Spleen (tissue), 11 donors: ENCODE results near the gene TNFRSF25. TPM values are rescaled to one million over a fixed set of nuclear protein-coding genes. Genes with fewer than 3 reads are reported as not detected.

Source experiments
- DNase-seq: peaks from one replicate; pipeline ENCODE4 v3.0.0-alpha.2; 2020
- H3K27ac ChIP-seq, 8 donors: fragments of 200-600 bp; sonication (generic) in 7 of 8; 1 replicate in 4 of 8; 2 replicates in 4 of 8; pipeline versions ENCODE4 v1.5.0 to v1.8.0; 2016 to 2021; ENCODE audit warnings: inconsistent platforms in 4 of 8, mild to moderate bottlenecking in 4 of 8, moderate library complexity in 1 of 8
- H3K27me3 ChIP-seq, 7 donors: fragments of 200-600 bp; sonication (generic) in 6 of 7; replicated peaks in 1 of 7; 1 replicate in 4 of 7; 2 replicates in 3 of 7; pipeline versions ENCODE4 v1.5.0 to v1.8.0; 2016 to 2021; ENCODE audit warnings: inconsistent platforms in 3 of 7, mild to moderate bottlenecking in 1 of 7
- H3K36me3 ChIP-seq, 6 donors: fragments of 200-600 bp; sonication (generic) in 5 of 6; 1 replicate in 4 of 6; 2 replicates in 2 of 6; pipeline versions ENCODE4 v1.5.0 to v1.8.0; 2016 to 2021; ENCODE audit warnings: inconsistent platforms in 2 of 6
- H3K4me1 ChIP-seq, 6 donors: fragments of 200-600 bp; sonication (generic) in 5 of 6; 1 replicate in 3 of 6; 2 replicates in 3 of 6; pipeline versions ENCODE4 v1.5.0 to v1.8.0; 2016 to 2021; ENCODE audit warnings: inconsistent platforms in 3 of 6
- H3K4me3 ChIP-seq, 8 donors: fragments of 200-600 bp; sonication (generic) in 7 of 8; 1 replicate in 4 of 8; 2 replicates in 4 of 8; pipeline versions ENCODE4 v1.5.0 to v1.8.0; 2016 to 2021; ENCODE audit warnings: inconsistent platforms in 4 of 8, mild to moderate bottlenecking in 4 of 8, moderate library complexity in 2 of 8
- H3K9me3 ChIP-seq, 8 donors: fragments of 200-600 bp; sonication (generic) in 7 of 8; 1 replicate in 4 of 8; 2 replicates in 4 of 8; pipeline versions ENCODE4 v1.5.0 to v1.8.0; 2016 to 2021; ENCODE audit warnings: inconsistent platforms in 4 of 8
- CTCF ChIP-seq, 11 experiments: fragments of 200-600 bp in 7 of 11; fragments of 450-650 bp in 4 of 11; sonication (generic) in 4 of 11; IDR thresholded peaks in 8 of 11; conservative IDR thresholded peaks in 3 of 11; 1 replicate in 7 of 11; 2 replicates in 4 of 11; pipeline versions ENCODE4 v1.4.0 to v1.8.0; 2016 to 2021; ENCODE audit warnings: antibody characterized with exemption in 11 of 11, inconsistent platforms in 4 of 11, mild to moderate bottlenecking in 1 of 11
- POLR2A ChIP-seq, 3 donors: fragments of 450-650 bp; IDR thresholded peaks; one replicate each; pipeline ENCODE4 v1.5.1; 2017; ENCODE audit warnings: antibody characterized with exemption in 3 of 3, mild to moderate bottlenecking in 1 of 3
- POLR2AphosphoS5 ChIP-seq, 3 donors: sonication (generic); formaldehyde crosslinking; IDR thresholded peaks; one replicate each; pipeline ENCODE4 v1.5.1; 2017; ENCODE audit warnings: antibody characterized with exemption in 3 of 3
- WGBS, 5 donors: extraction: QIAGEN DNeasy Blood & Tissue Kit in 3 of 5; methylation state at CpG; one replicate each; pipeline versions ENCODE4 v1.1.5 to v1.1.7; 2013 to 2018; 5-methylcytosine and 5-hydroxymethylcytosine counted together
- intact Hi-C: fragments of 100-400 bp; cut with DNase I; formaldehyde crosslinking; loops from one replicate; pipeline ENCODE4 v1.15.0; 2023; ENCODE audit warnings: low total_unique reads
- polyA plus RNA-seq, 3 donors: library from polyadenylated mRNA; stranded (reverse); fragments of 200-250 nt; gene quantifications; one replicate each; pipeline ENCODE4 v1.2.1, GENCODE V29; 2013
- total RNA-seq, 7 donors: library from RNA; depleted of rRNA in 3 of 7; stranded (reverse); fragments of >200 nt in 3 of 7; fragmentation: NEBNext Ultra II Directional in 4 of 7; extraction: Animal tissue kit (Norgen Biotek cat#: 25700) in 4 of 7; gene quantifications; one replicate each; pipeline versions ENCODE4 v1.1.0 to v1.2.1, GENCODE V29; 2016 to 2021
- donor health status: healthy with polysubstance abuse.
- donor health status: DM: no; HTN: no; CAD: no; lungs with moderate emphysema.
- donor health status: DM: no; HTN: no; CAD: no.
- donor health status: Bipolar disorder and iron deficiency.
- donor health status: healthy.
- donor health status: DM: no; HTN: no; CAD: no.
- donor health status: DM: yes; HTN: yes; CAD: no.

TNFRSF25 gene
- total and polyA plus RNA-seq, 10 donors, result 30.9 to 147 (median 66.8) TPM

- no peak overlapping the region for H3K4me3 ChIP-seq
- WGBS, 5 donors, result 76 to 91% (median 88%) methylated on average over 10 to 13 of the region's 13 CpGs
- intact Hi-C loops, result no loop called here
- H3K36me3 ChIP-seq, result peaks cover 0 to 93% (median 53%) of the 10 kb centered on the region in 6 donors
- no peak for DNase-seq
- H3K9me3 ChIP-seq, result no peaks in the 10 kb centered on the region
- peaks cover 0 to 33% (median 8%) of the 10 kb centered on the region in 6 donors for H3K4me1 ChIP-seq
- no peak for TF ChIP-seq CTCF (IDR thresholded peaks at IDR 0.05 in 8 of 11, conservative IDR thresholded peaks at IDR 0.05 in 3 of 11)
- no peak for TF ChIP-seq POLR2AphosphoS5 (IDR thresholded peaks at IDR 0.05)
- no peak for TF ChIP-seq POLR2A (IDR thresholded peaks at IDR 0.05)
- peaks cover 0 to 34% (median 4%) of the 10 kb centered on the region in 7 donors for H3K27me3 ChIP-seq
- no peak overlapping the region for H3K27ac ChIP-seq
Measured at GRCh38 chr1:6468729-6469461, 2.9 kb upstream of the TNFRSF25 start.

GRCh38 chr1:6467744-6468688 is 2.0 kb upstream of the TNFRSF25 start:
- intact Hi-C loops, result no loop called here
- no peak overlapping the region for H3K27ac ChIP-seq
- DNase-seq, result no peak
- no peak overlapping the region for H3K4me3 ChIP-seq
- no peaks in the 10 kb centered on the region for H3K9me3 ChIP-seq
- peaks cover 0 to 40% (median 8%) of the 10 kb centered on the region in 6 donors for H3K4me1 ChIP-seq
- TF ChIP-seq POLR2AphosphoS5 (IDR thresholded peaks at IDR 0.05) (peak in 1 of 3 donors; percentile 6), CTCF (IDR thresholded peaks at IDR 0.05 in 8 of 11, conservative IDR thresholded peaks at IDR 0.05 in 3 of 11) (no peak), POLR2A (IDR thresholded peaks at IDR 0.05) (no peak)
- H3K27me3 ChIP-seq, result peaks cover 0 to 36% (median 4%) of the 10 kb centered on the region in 7 donors
- peaks cover 0 to 90% (median 54%) of the 10 kb centered on the region in 6 donors for H3K36me3 ChIP-seq
- WGBS, 5 donors, result 89 to 90% (median 90%) methylated on average over 21 to 30 of the region's 30 CpGs

- Histone ChIP-seq H3K4me3 (no peak overlapping the region), H3K4me1 (peaks cover 0 to 48% (median 8%) of the 10 kb centered on the region in 6 donors), H3K27me3 (peaks cover 0 to 41% (median 4%) of the 10 kb centered on the region in 7 donors), H3K9me3 (no peaks in the 10 kb centered on the region), H3K36me3 (peaks cover 0 to 90% (median 56%) of the 10 kb centered on the region in 6 donors), H3K27ac (no peak overlapping the region)
- TF ChIP-seq CTCF (IDR thresholded peaks at IDR 0.05 in 8 of 11, conservative IDR thresholded peaks at IDR 0.05 in 3 of 11) (no peak), POLR2AphosphoS5 (IDR thresholded peaks at IDR 0.05) (no peak), POLR2A (IDR thresholded peaks at IDR 0.05) (no peak)
- WGBS, 5 donors, result 82 to 99% (median 95%) methylated on average over 9 to 12 of the region's 12 CpGs
- DNase-seq, result no peak
- intact Hi-C loops, result no loop called here
Measured at GRCh38 chr1:6467224-6467623, 1.3 kb upstream of the TNFRSF25 start.
